DMS153 treated with DMSO at 0.1 percent for 48 hours (cell line): ENCODE measurements around the gene ATAD3B.
A peak's percentile ranks its signal among the peaks of the same experiment; 100 is the strongest.
"Not testable (repeated sequence)": the region's sequence is repeated elsewhere in the genome, so short reads cannot be mapped to it uniquely, and the experiment has no call there.

Experiments
- DNase-seq: peaks from one replicate; lab custom pipeline; 2025; ENCODE audit not compliant: unreplicated experiment; lab: John Stamatoyannopoulos, UW

Gene ATAD3B

GRCh38 chr1:1432951-1433803 is 38.4 kb upstream of the ATAD3B start:
- DNase-seq = peak; percentile 98

GRCh38 chr1:1433804-1434130 is 37.8 kb upstream of the ATAD3B start:
- no peak for DNase-seq

GRCh38 chr1:1434131-1434823 is 37.3 kb upstream of the ATAD3B start:
- DNase-seq = peak; percentile 77

- no peak for DNase-seq
These were observed 36.8 kb upstream of the ATAD3B start for GRCh38 chr1:1434824-1435105.

- peak; percentile 69 for DNase-seq
These were observed 36.3 kb upstream of the ATAD3B start, which contains the start of gene VWA1 for GRCh38 chr1:1435106-1435903. TSS of gene VWA1 (plus strand) at chr1:1435690. CDS start at chr1:1435749, 59 bp downstream.

- DNase-seq = no peak
These were observed 35.5 kb upstream of the ATAD3B start for GRCh38 chr1:1435911-1436629.

- DNase-seq = no peak
These were observed 34.9 kb upstream of the ATAD3B start for GRCh38 chr1:1436630-1437032.

- no peak for DNase-seq
These were observed 34.3 kb upstream of the ATAD3B start for GRCh38 chr1:1437033-1437903.

GRCh38 chr1:1437904-1438376 is 33.6 kb upstream of the ATAD3B start:
- no peak for DNase-seq

GRCh38 chr1:1438531-1439381 is 32.8 kb upstream of the ATAD3B start:
- DNase-seq = no peak

- DNase-seq = no peak
These were observed 31.9 kb upstream of the ATAD3B start for GRCh38 chr1:1439546-1440261.

- no peak for DNase-seq
These were observed 31.1 kb upstream of the ATAD3B start for GRCh38 chr1:1440262-1441001.

GRCh38 chr1:1441002-1441888 is 30.3 kb upstream of the ATAD3B start:
- peak; percentile 64 for DNase-seq

- DNase-seq = no peak
These were observed 29.3 kb upstream of the ATAD3B start for GRCh38 chr1:1442069-1442770.

- not testable (repeated sequence) for DNase-seq
These were observed 24.9 kb upstream of the ATAD3B start for GRCh38 chr1:1446631-1447030.

GRCh38 chr1:1449099-1449739 is 22.3 kb upstream of the ATAD3B start, which contains the start of gene ATAD3C:
TSS of gene ATAD3C (plus strand) at chr1:1449689. CDS start at chr1:1450684, 995 bp downstream.
- DNase-seq = no peak
